CD4-positive, alpha-beta T cell (primary cell): ENCODE results near the gene GABPB2. TPM values are rescaled to one million over a fixed set of nuclear protein-coding genes. Genes with fewer than 3 reads are reported as not detected.

Experiments used
- ATAC-seq: fragments of 200-7000 bp; cut with Tn5 transposase; one replicate; pipeline ENCODE4 v1.10.0; 2022; ENCODE audit warnings: mild to moderate bottlenecking; ENCODE audit not compliant: poor library complexity
- CTCF ChIA-PET: fragments of 350-600 bp; sonication (Branson Sonifier 250); formaldehyde crosslinking; loops from one replicate; lab custom pipeline; 2021; ENCODE audit warnings: antibody characterized with exemption, inconsistent platforms; lab: Charles Lee
- POLR2A ChIA-PET: fragments of 350-600 bp; sonication (Branson Sonifier 250); formaldehyde crosslinking; loops from one replicate; lab custom pipeline; 2021; ENCODE audit warnings: antibody characterized with exemption, inconsistent platforms; lab: Charles Lee
- DNase-seq, 14 experiments: peaks; one replicate each; pipeline ENCODE4 v3.0.0-alpha.2; 2013 to 2020; ENCODE audit warnings: mixed read lengths in 2 of 14
- H3K27ac ChIP-seq, 2 donors: one replicate each; pipeline versions ENCODE4 v1.5.1 to v1.7.0; 2013; ENCODE audit warnings: low read length in 2 of 2, low read depth in 1 of 2, mild to moderate bottlenecking in 1 of 2
- H3K27me3 ChIP-seq, 2 experiments: 1 replicate in 1 of 2; 2 replicates in 1 of 2; pipeline versions ENCODE4 v1.6.1 to v1.7.0; 2013; ENCODE audit warnings: low read length in 2 of 2, control low read depth in 1 of 2, mild to moderate bottlenecking in 1 of 2, moderate library complexity in 1 of 2; ENCODE audit not compliant: insufficient read depth in 2 of 2, control insufficient read depth in 1 of 2
- H3K36me3 ChIP-seq: one replicate; pipeline ENCODE4 v1.6.1; 2013; ENCODE audit warnings: low read length, control low read depth; ENCODE audit not compliant: insufficient read depth
- H3K4me1 ChIP-seq: one replicate; pipeline ENCODE4 v1.6.1; 2013; ENCODE audit warnings: low read length, control low read depth; ENCODE audit not compliant: insufficient read depth
- H3K4me3 ChIP-seq: one replicate; pipeline ENCODE4 v1.5.1; 2013; ENCODE audit warnings: mild to moderate bottlenecking, low read length, moderate library complexity
- H3K9me3 ChIP-seq, 2 experiments: 1 replicate in 1 of 2; 2 replicates in 1 of 2; pipeline versions ENCODE4 v1.6.1 to v1.7.0; 2013; ENCODE audit warnings: low read length in 2 of 2, mild to moderate bottlenecking in 2 of 2, control low read depth in 1 of 2, moderate library complexity in 1 of 2; ENCODE audit not compliant: control insufficient read depth in 1 of 2, insufficient read depth in 1 of 2
- H3K27ac Mint-ChIP-seq: one replicate; pipeline ENCODE4 v1.8.0; 2020; ENCODE audit warnings: mixed read lengths
- H3K27me3 Mint-ChIP-seq: one replicate; pipeline ENCODE4 v1.8.0; 2021; ENCODE audit warnings: mixed read lengths
- H3K36me3 Mint-ChIP-seq: one replicate; pipeline ENCODE4 v1.8.0; 2021; ENCODE audit warnings: low read depth, mixed read lengths
- H3K4me1 Mint-ChIP-seq: one replicate; pipeline ENCODE4 v1.8.0; 2021; ENCODE audit warnings: low read depth, mixed read lengths
- H3K4me3 Mint-ChIP-seq: one replicate; pipeline ENCODE4 v1.8.0; 2020; ENCODE audit warnings: mild to moderate bottlenecking, mixed read lengths
- H3K9me3 Mint-ChIP-seq: one replicate; pipeline ENCODE4 v1.8.0; 2020; ENCODE audit warnings: mixed read lengths
- CTCF ChIP-seq: fragments of 200-600 bp; IDR thresholded peaks from one replicate; pipeline ENCODE4 v1.8.0; 2022; ENCODE audit warnings: antibody characterized with exemption, mild to moderate bottlenecking
- intact Hi-C, 2 experiments: fragments of 100-400 bp; cut with DNase I in 1 of 2; cut with micrococcal nuclease in 1 of 2; formaldehyde crosslinking; loops; one replicate each; pipeline versions ENCODE4 v1.15.1 to v1.9.0; 2023 to 2025; cut with DNase I, micrococcal nuclease
- total RNA-seq, 174 experiments: library from RNA in 2 of 174; stranded (reverse) in 2 of 174; gene quantifications; one replicate each; pipeline ENCODE4 v1.2.3 and lab custom pipeline; 2021 to 2026

GABPB2 gene
- total RNA-seq, 2 experiments from 2014 or later, result 23.7 to 25.5 TPM

GRCh38 chr1:151128800-151129199 lies 58.2 kb downstream of the GABPB2 start:
- POLR2A ChIA-PET, result no interaction called here
- intact Hi-C loops, result no loop called here
- H3K4me3 Mint-ChIP-seq, result no peak overlapping the region

GRCh38 chr1:151130987-151131586 lies 60.5 kb downstream of the GABPB2 start:
- H3K36me3 Mint-ChIP-seq, result peaks cover 15% of the 10 kb centered on the region
- H3K4me3 Mint-ChIP-seq, result peak overlapping the region; percentile 86
- intact Hi-C loops, result no loop called here
- Histone ChIP-seq H3K4me3 (peak overlapping the region; percentile 48), H3K27me3 (peaks cover 0 to 9% of the 10 kb centered on the region in 2 experiments), H3K4me1 (peaks cover 16% of the 10 kb centered on the region), H3K9me3 (peaks cover 0 to 8% of the 10 kb centered on the region in 2 experiments), H3K36me3 (no peaks in the 10 kb centered on the region), H3K27ac (peak overlapping the region in 1 of 2 donors; percentile 10)
- no peaks in the 10 kb centered on the region for H3K9me3 Mint-ChIP-seq
- DNase-seq (peak; percentile 58 to 88 (median 76)), ATAC-seq (peak; percentile 100)
- TF ChIP-seq CTCF, result no peak
- H3K4me1 Mint-ChIP-seq, result peaks cover 15% of the 10 kb centered on the region
- peak overlapping the region; percentile 88 for H3K27ac Mint-ChIP-seq
- ChIA-PET CTCF (interaction anchor here (0.8 to 1.1 kb wide), 3 partner anchors 11 to 106 kb away, joined by 3 read pairs; no protein-coding TSS in a partner anchor), POLR2A (interaction anchor here (0.5 to 3.0 kb wide), 17 partner anchors 8 to 832 kb away, joined by 3 to 40 read pairs (median 5); partner anchors contain the start of genes CDC42SE1, LYSMD1, SCNM1 and TNFAIP8L2)
- no peaks in the 10 kb centered on the region for H3K27me3 Mint-ChIP-seq

More at GRCh38 chr1:151128800-151129199, 58.2 kb downstream of the GABPB2 start:
- peaks cover 18% of the 10 kb centered on the region for H3K36me3 Mint-ChIP-seq
- peaks cover 20% of the 10 kb centered on the region for H3K4me1 ChIP-seq
- peaks cover 6% of the 10 kb centered on the region for H3K36me3 ChIP-seq
- ATAC-seq (no peak), DNase-seq (no peak)
- no peak overlapping the region for H3K27ac Mint-ChIP-seq
- TF ChIP-seq CTCF, result no peak
- no peaks in the 10 kb centered on the region for H3K9me3 Mint-ChIP-seq
- CTCF ChIA-PET, result interaction anchor here (0.6 to 0.7 kb wide), 3 partner anchors 27 to 150 kb away, joined by 3 to 5 read pairs (median 4); no protein-coding TSS in a partner anchor
- H3K27me3 ChIP-seq, result peaks cover 0 to 9% of the 10 kb centered on the region in 2 experiments
- H3K9me3 ChIP-seq, result peaks cover 0 to 8% of the 10 kb centered on the region in 2 experiments
- no peak overlapping the region for H3K27ac ChIP-seq
- peaks cover 23% of the 10 kb centered on the region for H3K4me1 Mint-ChIP-seq
- no peak overlapping the region for H3K4me3 ChIP-seq
- no peaks in the 10 kb centered on the region for H3K27me3 Mint-ChIP-seq

- intact Hi-C loops, result no loop called here
- CTCF ChIA-PET, result interaction anchor here (0.8 kb wide), 1 partner anchor 10 kb away, joined by 3 read pairs; no protein-coding TSS in a partner anchor
- Histone ChIP-seq H3K4me3 (peak overlapping the region; percentile 48), H3K27ac (no peak overlapping the region), H3K27me3 (peaks cover 0 to 9% of the 10 kb centered on the region in 2 experiments), H3K4me1 (peaks cover 16% of the 10 kb centered on the region), H3K9me3 (peaks cover 0 to 8% of the 10 kb centered on the region in 2 experiments), H3K36me3 (no peaks in the 10 kb centered on the region)
- Mint-ChIP-seq H3K36me3 (peaks cover 10% of the 10 kb centered on the region), H3K4me1 (peaks cover 15% of the 10 kb centered on the region), H3K9me3 (no peaks in the 10 kb centered on the region), H3K27me3 (no peaks in the 10 kb centered on the region), H3K4me3 (peak overlapping the region; percentile 86), H3K27ac (peak overlapping the region; percentile 88)
- TF ChIP-seq CTCF, result no peak
- ATAC-seq (no peak), DNase-seq (no peak)
- POLR2A ChIA-PET, result interaction anchor here (0.5 to 3.0 kb wide), 16 partner anchors 9 to 833 kb away, joined by 3 to 40 read pairs (median 5); partner anchors contain the start of genes CDC42SE1, LYSMD1, SCNM1 and TNFAIP8L2
These were observed 61.3 kb downstream of the GABPB2 start for GRCh38 chr1:151131701-151132334.
